OCI-LY3 (cell line): ENCODE measurements around the gene MSTN.
"Not testable (repeated sequence)": the region's sequence is repeated elsewhere in the genome, so short reads cannot be mapped to it uniquely, and the experiment has no call there.

Experiments used
- H2AFZ ChIP-seq: fragments of 200-600, 300-600 bp; shearing (Covaris generic); 2 replicates; pipeline ENCODE4 v1.6.0; 2014; ENCODE audit warnings: antibody characterized with exemption, low read depth, low read length
- H3K27ac ChIP-seq: fragments of 200-600, 300-600 bp; sonication (generic); 2 replicates; pipeline ENCODE4 v1.5.1; 2014; ENCODE audit warnings: mild to moderate bottlenecking, low read length, moderate library complexity, mixed read lengths
- H3K27me3 ChIP-seq: fragments of 200-600, 300-600 bp; sonication (generic); 2 replicates; pipeline ENCODE4 v1.6.1; 2014; ENCODE audit warnings: low read depth, low read length, mixed read lengths
- H3K36me3 ChIP-seq: fragments of 200-600, 300-600 bp; sonication (generic); replicated peaks from 2 replicates; pipeline ENCODE3; 2014; ENCODE audit warnings: low read depth, low read length, mixed read lengths
- H3K4me1 ChIP-seq: fragments of 300-600, 200-600 bp; sonication (generic); 2 replicates; pipeline ENCODE4 v1.6.1; 2014; ENCODE audit warnings: low read length, mixed read lengths
- H3K4me2 ChIP-seq: fragments of 200-600, 300-600 bp; sonication (generic); 2 replicates; pipeline ENCODE4 v1.6.1; 2014; ENCODE audit warnings: low read length, mixed read lengths
- H3K4me3 ChIP-seq: fragments of 300-600, 200-600 bp; sonication (generic); 2 replicates; pipeline ENCODE4 v1.5.1; 2014; ENCODE audit warnings: antibody characterized with exemption, mild to moderate bottlenecking, low read length, moderate library complexity
- H3K79me2 ChIP-seq: fragments of 300-600, 200-600 bp; shearing (Covaris generic); 2 replicates; pipeline ENCODE4 v1.6.1; 2014; ENCODE audit warnings: mild to moderate bottlenecking, low read length, mixed read lengths
- H3K9ac ChIP-seq: fragments of 300-600, 200-600 bp; shearing (Covaris generic); 2 replicates; pipeline ENCODE4 v1.6.0; 2014; ENCODE audit warnings: mild to moderate bottlenecking, low read length, moderate library complexity
- H3K9me3 ChIP-seq: fragments of 200-600, 300-600 bp; shearing (Covaris generic); 2 replicates; pipeline ENCODE4 v1.6.1; 2014; ENCODE audit warnings: low read length, mixed read lengths; ENCODE audit not compliant: insufficient read depth
- H4K20me1 ChIP-seq: fragments of 200-600, 300-600 bp; sonication (generic); 2 replicates; pipeline ENCODE4 v1.6.1; 2016; ENCODE audit warnings: low read length, mixed read lengths; ENCODE audit not compliant: insufficient read depth
- CTCF ChIP-seq: fragments of 200-600, 300-600 bp; sonication (generic); IDR thresholded peaks from 2 replicates; pipeline ENCODE4 v1.5.1; 2014; ENCODE audit warnings: antibody characterized with exemption, low read length, low read depth
- EZH2phosphoT487 ChIP-seq: fragments of 200-600 bp; shearing (Covaris generic); IDR thresholded peaks from 2 replicates; pipeline ENCODE4 v1.6.1; 2018; ENCODE audit warnings: antibody characterized with exemption, mixed run types, low read depth

The MSTN gene

GRCh38 chr2:190043441-190043840 is 19.1 kb downstream of the MSTN start:
- Histone ChIP-seq H3K27me3 (no peaks in the 10 kb centered on the region; the same call in 1 of the 2 replicates), H4K20me1 (no peaks in the 10 kb centered on the region), H3K9me3 (no peaks in the 10 kb centered on the region), H3K79me2 (no peaks in the 10 kb centered on the region), H3K4me3 (no peak overlapping the region), H3K4me2 (no peak overlapping the region), H3K27ac (no peak overlapping the region), H3K9ac (no peak overlapping the region), H3K36me3 (no peaks in the 10 kb centered on the region), H3K4me1 (no peaks in the 10 kb centered on the region), H2AFZ (no peak overlapping the region)
- TF ChIP-seq CTCF (no peak), EZH2phosphoT487 (no peak)

GRCh38 chr2:190036071-190036470 is 26.5 kb downstream of the MSTN start:
- Histone ChIP-seq H3K79me2 (no peaks in the 10 kb centered on the region), H3K27ac (no peak overlapping the region), H3K4me3 (no peak overlapping the region), H3K9me3 (no peaks in the 10 kb centered on the region), H3K4me2 (no peak overlapping the region), H3K27me3 (no peaks in the 10 kb centered on the region), H3K36me3 (no peaks in the 10 kb centered on the region), H3K4me1 (no peaks in the 10 kb centered on the region), H4K20me1 (no peaks in the 10 kb centered on the region), H3K9ac (no peak overlapping the region), H2AFZ (no peak overlapping the region)
- TF ChIP-seq EZH2phosphoT487 (no peak), CTCF (no peak)

- not testable (repeated sequence) for H3K79me2 ChIP-seq, H3K9me3 ChIP-seq, H4K20me1 ChIP-seq, H3K4me1 ChIP-seq, H3K4me2 ChIP-seq, H3K27ac ChIP-seq, H3K36me3 ChIP-seq, H3K27me3 ChIP-seq, H3K4me3 ChIP-seq, H2AFZ ChIP-seq, H3K9ac ChIP-seq
These were observed 28.1 kb downstream of the MSTN start for GRCh38 chr2:190034417-190034816.

GRCh38 chr2:190031969-190032618 is 30.4 kb downstream of the MSTN start:
- H3K27ac ChIP-seq, result no peak overlapping the region
- no peaks in the 10 kb centered on the region for H4K20me1 ChIP-seq
- no peak overlapping the region for H3K9ac ChIP-seq
- no peaks in the 10 kb centered on the region for H3K36me3 ChIP-seq
- H3K9me3 ChIP-seq, result no peaks in the 10 kb centered on the region
- no peak overlapping the region for H3K4me3 ChIP-seq
- no peak overlapping the region for H2AFZ ChIP-seq
- TF ChIP-seq EZH2phosphoT487, result no peak
- TF ChIP-seq CTCF, result no peak
- H3K27me3 ChIP-seq, result no peaks in the 10 kb centered on the region
- no peaks in the 10 kb centered on the region for H3K4me1 ChIP-seq
- no peaks in the 10 kb centered on the region for H3K79me2 ChIP-seq
- no peak overlapping the region for H3K4me2 ChIP-seq

GRCh38 chr2:190023860-190024259 is 38.7 kb downstream of the MSTN start:
- Histone ChIP-seq H3K4me3 (no peak overlapping the region), H4K20me1 (no peaks in the 10 kb centered on the region), H3K27ac (no peak overlapping the region), H3K9ac (no peak overlapping the region), H3K27me3 (0 out of 2 replicates have a peak, but pooled peaks cover 3% of the 10 kb centered on the region), H3K4me1 (no peaks in the 10 kb centered on the region), H3K36me3 (no peaks in the 10 kb centered on the region), H3K9me3 (no peaks in the 10 kb centered on the region), H2AFZ (no peak overlapping the region), H3K4me2 (no peak overlapping the region), H3K79me2 (no peaks in the 10 kb centered on the region)
- TF ChIP-seq CTCF (peak; percentile 65), EZH2phosphoT487 (no peak)
